Activated B cell treated with CpG ODN at 0.5 μM for 24 hours (primary cell): ENCODE measurements around the gene IPO9. TPM values are rescaled to one million over a fixed set of nuclear protein-coding genes. Genes with fewer than 3 reads are reported as not detected.

Experiments used
- ATAC-seq: fragments of 200-7000 bp; cut with Tn5 transposase; one replicate; pipeline ENCODE4 v1.10.0; 2021; ENCODE audit warnings: low read depth, mild to moderate bottlenecking, moderate library complexity
- CTCF ChIA-PET: fragments of 350-600 bp; sonication (Branson Sonifier 250); formaldehyde crosslinking; loops from one replicate; lab custom pipeline; 2021; ENCODE audit warnings: antibody characterized with exemption; lab: Charles Lee
- POLR2A ChIA-PET: fragments of 350-600 bp; sonication (Branson Sonifier 250); formaldehyde crosslinking; loops from one replicate; lab custom pipeline; 2021; ENCODE audit warnings: antibody characterized with exemption; lab: Charles Lee
- DNase-seq: peaks from one replicate; pipeline ENCODE4 v3.0.0; 2022
- H3K27ac Mint-ChIP-seq: one replicate; pipeline ENCODE4 v1.8.0; 2020; ENCODE audit warnings: mixed read lengths
- H3K27me3 Mint-ChIP-seq: one replicate; pipeline ENCODE4 v1.8.0; 2021; ENCODE audit warnings: mixed read lengths
- H3K36me3 Mint-ChIP-seq: one replicate; pipeline ENCODE4 v1.8.0; 2021; ENCODE audit warnings: low read depth, mixed read lengths
- H3K4me1 Mint-ChIP-seq: one replicate; pipeline ENCODE4 v1.8.0; 2021; ENCODE audit warnings: mixed read lengths
- H3K4me3 Mint-ChIP-seq: one replicate; pipeline ENCODE4 v1.8.0; 2020; ENCODE audit warnings: mild to moderate bottlenecking, mixed read lengths
- H3K9me3 Mint-ChIP-seq: one replicate; pipeline ENCODE4 v1.8.0; 2020; ENCODE audit warnings: mixed read lengths
- intact Hi-C: fragments of 100-400 bp; cut with micrococcal nuclease; formaldehyde crosslinking; loops from one replicate; pipeline ENCODE4 v1.15.1; 2024
- total RNA-seq: library from RNA; stranded (reverse); gene quantifications from 2 replicates; pipeline ENCODE4 v1.2.3, GENCODE V29; 2022
- TF ChIP-seq, protein P1 (sequence below): fragments of 200-600 bp; IDR thresholded peaks from one replicate; pipeline ENCODE4 v1.8.0; 2022; ENCODE audit warnings: antibody characterized with exemption, mild to moderate bottlenecking

The IPO9 gene
- total RNA-seq, 1 donor from 2014 or later: 48.2 TPM

DNA sequence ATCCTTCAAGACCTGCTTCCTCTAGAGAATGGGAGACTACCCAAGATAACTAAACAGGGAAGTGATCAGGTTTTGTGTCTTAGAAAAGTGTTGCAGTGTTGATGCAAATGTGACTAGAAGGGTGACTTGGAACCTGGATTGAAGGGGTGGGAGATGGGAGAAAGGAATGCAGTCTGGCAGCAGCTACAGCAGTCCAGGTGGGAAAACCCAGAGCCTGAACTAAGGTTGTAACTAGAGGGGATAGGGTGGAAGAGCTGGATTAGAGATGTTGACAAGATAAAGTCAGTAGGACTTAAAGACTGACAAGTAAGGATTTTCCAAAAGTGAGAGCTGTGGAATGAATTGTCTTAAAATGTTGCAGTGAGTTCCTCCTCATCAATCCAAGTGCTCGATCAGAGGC lies 52.7 kb downstream of the IPO9 start:
- Mint-ChIP-seq H3K27me3 (peaks cover 3% of the 10 kb centered on the region), H3K9me3 (no peaks in the 10 kb centered on the region), H3K4me3 (no peak overlapping the region), H3K27ac (no peak overlapping the region), H3K36me3 (peaks cover 4% of the 10 kb centered on the region), H3K4me1 (peaks cover 28% of the 10 kb centered on the region)
- ChIA-PET CTCF (interaction anchor here (4.6 kb wide), 1 partner anchor 15 kb away, joined by 20 read pairs; no protein-coding TSS in a partner anchor), POLR2A (interaction anchor here (0.7 kb wide), 1 partner anchor 53 kb away, joined by 5 read pairs; the partner anchor contains the start of gene IPO9)
- no peak for ATAC-seq
- TF ChIP-seq, protein P1, sequence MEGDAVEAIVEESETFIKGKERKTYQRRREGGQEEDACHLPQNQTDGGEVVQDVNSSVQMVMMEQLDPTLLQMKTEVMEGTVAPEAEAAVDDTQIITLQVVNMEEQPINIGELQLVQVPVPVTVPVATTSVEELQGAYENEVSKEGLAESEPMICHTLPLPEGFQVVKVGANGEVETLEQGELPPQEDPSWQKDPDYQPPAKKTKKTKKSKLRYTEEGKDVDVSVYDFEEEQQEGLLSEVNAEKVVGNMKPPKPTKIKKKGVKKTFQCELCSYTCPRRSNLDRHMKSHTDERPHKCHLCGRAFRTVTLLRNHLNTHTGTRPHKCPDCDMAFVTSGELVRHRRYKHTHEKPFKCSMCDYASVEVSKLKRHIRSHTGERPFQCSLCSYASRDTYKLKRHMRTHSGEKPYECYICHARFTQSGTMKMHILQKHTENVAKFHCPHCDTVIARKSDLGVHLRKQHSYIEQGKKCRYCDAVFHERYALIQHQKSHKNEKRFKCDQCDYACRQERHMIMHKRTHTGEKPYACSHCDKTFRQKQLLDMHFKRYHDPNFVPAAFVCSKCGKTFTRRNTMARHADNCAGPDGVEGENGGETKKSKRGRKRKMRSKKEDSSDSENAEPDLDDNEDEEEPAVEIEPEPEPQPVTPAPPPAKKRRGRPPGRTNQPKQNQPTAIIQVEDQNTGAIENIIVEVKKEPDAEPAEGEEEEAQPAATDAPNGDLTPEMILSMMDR: no peak
- intact Hi-C loops: loop anchor here (5.0 kb wide), 3 partner anchors 54 to 606 kb away; partner anchors contain the start of genes IPO9 and TIMM17A
- no peak for DNase-seq

DNA sequence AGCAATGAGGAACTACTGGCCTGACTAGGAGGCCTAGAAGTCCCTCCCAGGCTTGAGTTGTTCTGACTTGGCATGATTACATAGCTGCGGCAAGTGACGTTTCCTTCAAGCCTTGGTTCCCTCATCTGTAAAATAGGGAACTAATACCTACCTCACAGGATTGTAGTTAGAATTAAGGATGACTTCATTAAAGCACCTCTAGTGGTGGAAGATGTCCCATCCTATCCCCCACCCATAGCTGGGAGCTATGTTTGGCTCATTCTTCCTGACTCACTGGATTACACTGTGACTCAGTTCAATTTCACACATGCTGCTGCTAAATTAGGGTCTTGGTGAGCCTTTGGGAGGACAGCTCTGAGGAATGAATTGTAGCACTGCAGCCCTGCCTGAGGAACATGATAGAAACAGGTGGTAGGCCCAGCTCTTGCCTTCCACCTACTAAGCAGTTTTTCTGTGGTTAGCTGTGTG lies 53.7 kb downstream of the IPO9 start:
- no peak overlapping the region for H3K27ac Mint-ChIP-seq
- H3K9me3 Mint-ChIP-seq: no peaks in the 10 kb centered on the region
- ATAC-seq (peak; percentile 88), DNase-seq (no peak)
- ChIA-PET POLR2A (interaction anchor here (0.6 kb wide), 2 partner anchors 529 to 1579 kb away, joined by 3 to 11 read pairs; no protein-coding TSS in a partner anchor), CTCF (interaction anchor here (0.8 to 4.6 kb wide), 3 partner anchors 8 to 90 kb away, joined by 3 to 20 read pairs (median 4); no protein-coding TSS in a partner anchor)
- intact Hi-C loops: loop anchor here (5.0 kb wide), 3 partner anchors 55 to 605 kb away; partner anchors contain the start of genes IPO9 and TIMM17A
- no peaks in the 10 kb centered on the region for H3K36me3 Mint-ChIP-seq
- H3K4me1 Mint-ChIP-seq: peaks cover 28% of the 10 kb centered on the region
- peaks cover 11% of the 10 kb centered on the region for H3K27me3 Mint-ChIP-seq
- no peak overlapping the region for H3K4me3 Mint-ChIP-seq
- TF ChIP-seq, protein P1: no peak

DNA sequence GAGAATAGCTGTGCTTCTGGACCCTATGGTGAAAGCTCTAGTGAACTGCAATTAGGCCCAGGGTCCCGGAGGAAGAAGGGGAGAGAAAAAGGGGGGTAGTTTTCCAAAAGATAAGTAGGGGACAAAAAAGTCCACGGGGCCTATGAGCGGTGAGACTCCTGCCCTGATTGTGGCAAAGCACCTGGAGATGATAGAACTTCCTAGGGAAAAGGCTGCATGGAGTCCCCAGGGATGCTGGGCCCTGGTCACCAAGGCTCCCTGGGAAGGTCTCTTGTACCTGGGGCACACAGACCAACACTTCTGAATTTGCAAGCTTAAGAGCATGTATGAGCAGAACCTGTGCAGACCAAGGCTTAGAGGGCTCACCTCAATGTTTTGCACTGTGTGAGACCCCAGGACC lies 54.3 kb downstream of the IPO9 start:
- POLR2A ChIA-PET: no interaction called here
- intact Hi-C loops: loop anchor here (5.0 kb wide), 3 partner anchors 56 to 604 kb away; partner anchors contain the start of genes IPO9 and TIMM17A
- H3K4me1 Mint-ChIP-seq: peaks cover 28% of the 10 kb centered on the region
- no peaks in the 10 kb centered on the region for H3K36me3 Mint-ChIP-seq
- no peak for DNase-seq
- ATAC-seq: no peak
- no peak overlapping the region for H3K4me3 Mint-ChIP-seq
- CTCF ChIA-PET: interaction anchor here (0.8 to 4.6 kb wide), 3 partner anchors 9 to 89 kb away, joined by 3 to 20 read pairs (median 4); no protein-coding TSS in a partner anchor
- peaks cover 16% of the 10 kb centered on the region for H3K27me3 Mint-ChIP-seq
- TF ChIP-seq, protein P1: no peak
- H3K9me3 Mint-ChIP-seq: no peaks in the 10 kb centered on the region
- H3K27ac Mint-ChIP-seq: no peak overlapping the region

DNA sequence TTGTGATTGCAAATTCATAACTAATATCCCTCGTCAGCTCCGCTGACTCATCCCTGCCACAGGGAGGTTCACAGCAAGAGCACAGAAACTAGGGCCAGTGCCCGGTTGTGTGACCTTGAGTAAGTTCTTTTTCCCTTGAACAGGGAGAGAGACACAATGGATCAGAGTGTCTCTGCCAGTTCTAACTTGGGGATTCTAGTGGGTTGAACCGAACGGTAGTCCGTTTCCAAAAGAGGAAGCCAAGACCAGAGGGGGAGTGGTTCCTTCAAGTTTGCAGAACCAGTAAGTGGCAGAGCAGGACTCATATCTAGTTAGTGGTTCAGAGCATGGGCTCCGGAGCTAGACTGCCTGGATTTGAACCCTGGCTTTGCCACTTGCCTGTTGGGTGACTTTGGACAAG lies 54.8 kb downstream of the IPO9 start:
- peak; percentile 26 for ATAC-seq
- intact Hi-C loops: loop anchor here (5.0 kb wide), 3 partner anchors 56 to 604 kb away; partner anchors contain the start of genes IPO9 and TIMM17A
- DNase-seq: no peak
- Mint-ChIP-seq H3K4me1 (peaks cover 28% of the 10 kb centered on the region), H3K27ac (no peak overlapping the region), H3K4me3 (peak overlapping the region; percentile 9), H3K9me3 (no peaks in the 10 kb centered on the region), H3K36me3 (no peaks in the 10 kb centered on the region), H3K27me3 (peaks cover 18% of the 10 kb centered on the region)
- ChIA-PET CTCF (interaction anchor here (1.1 to 4.6 kb wide), 2 partner anchors 12 to 13 kb away, joined by 4 to 20 read pairs; no protein-coding TSS in a partner anchor), POLR2A (interaction anchor here (0.8 kb wide), 1 partner anchor 98 kb away, joined by 3 read pairs; the partner anchor contains the start of gene RNPEP)
- TF ChIP-seq, protein P1: no peak

DNA sequence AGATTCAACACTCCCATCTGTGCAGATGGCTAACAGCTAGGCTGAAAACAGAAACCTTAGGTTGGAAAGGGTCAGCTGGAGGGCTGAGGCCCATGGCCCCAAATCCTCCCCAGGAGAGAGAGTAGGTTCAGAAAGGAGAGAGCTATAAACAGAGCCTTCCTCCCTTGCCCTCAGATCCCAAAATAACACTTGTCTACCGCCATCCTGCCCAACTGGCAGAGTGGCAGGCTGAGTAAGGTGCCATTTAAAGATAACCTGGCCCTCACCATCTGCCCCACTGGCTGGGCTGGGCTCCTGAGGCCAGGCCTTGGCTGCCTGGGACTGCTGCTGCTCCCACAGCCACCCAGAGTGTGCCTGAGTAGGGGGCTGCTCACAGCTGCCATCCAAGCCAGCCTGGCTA lies 55.5 kb downstream of the IPO9 start:
- Mint-ChIP-seq H3K27me3 (peaks cover 19% of the 10 kb centered on the region), H3K4me3 (no peak overlapping the region), H3K9me3 (no peaks in the 10 kb centered on the region), H3K4me1 (peaks cover 33% of the 10 kb centered on the region), H3K36me3 (no peaks in the 10 kb centered on the region), H3K27ac (peak overlapping the region; percentile 14)
- TF ChIP-seq, protein P1: no peak
- ATAC-seq (no peak), DNase-seq (no peak)
- intact Hi-C loops: loop anchor here (5.0 kb wide), 3 partner anchors 57 to 603 kb away; partner anchors contain the start of genes IPO9 and TIMM17A
- ChIA-PET POLR2A (interaction anchor here (0.8 kb wide), 1 partner anchor 98 kb away, joined by 3 read pairs; the partner anchor contains the start of gene RNPEP), CTCF (interaction anchor here (1.1 kb wide), 1 partner anchor 12 kb away, joined by 4 read pairs; no protein-coding TSS in a partner anchor)
